Measurements from ENCODE around the gene TRPC4AP.
A peak's percentile ranks its signal among the peaks of the same experiment; 100 is the strongest.

The TRPC4AP gene

DNA sequence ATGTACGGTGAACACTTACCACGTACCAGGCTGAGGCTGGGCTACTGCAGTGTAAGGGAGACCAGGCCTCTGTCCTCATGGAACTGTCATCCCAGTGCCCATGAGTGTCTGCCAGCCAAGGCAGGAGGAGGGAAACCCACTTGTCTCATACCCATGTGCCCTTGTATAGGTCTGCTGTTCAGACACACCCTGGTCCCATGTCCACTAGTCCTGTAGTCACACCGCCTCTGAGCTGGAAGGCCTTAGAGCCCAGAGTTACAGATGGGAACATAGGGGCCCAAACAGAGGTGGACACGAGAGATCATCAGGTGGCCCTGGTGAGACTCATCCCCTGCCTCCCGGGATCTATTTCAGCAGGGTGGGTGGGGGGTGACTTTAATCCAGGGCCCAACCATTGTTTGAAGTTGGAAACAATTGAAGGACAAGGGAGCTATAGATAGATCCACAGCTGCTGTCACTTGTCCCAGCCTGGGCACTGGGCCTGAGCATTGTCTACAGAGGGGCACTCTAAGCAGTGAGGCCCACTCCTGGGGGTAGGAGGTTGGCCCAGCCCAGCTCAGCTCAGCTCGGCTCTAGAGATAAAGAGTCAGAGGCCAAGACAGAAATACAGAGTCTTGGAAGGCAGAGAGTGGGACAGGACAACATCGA lies 122.3 kb downstream of the TRPC4AP start:
- no peak for DNase-seq (ENCODE audit: low read depth)
- no peak for TF ChIP-seq CTCF (IDR thresholded peaks at IDR 0.05; ENCODE audit: insufficient read depth, low read depth, low read length, missing control alignments)
- no peak overlapping the region for H3K4me3 ChIP-seq (ENCODE audit: low read length)

GRCh38 chr20:34968042-34968775 lies 124.4 kb downstream of the TRPC4AP start:
- TF ChIP-seq CTCF (IDR thresholded peaks at IDR 0.05; ENCODE audit: insufficient read depth, low read depth, low read length, missing control alignments): no peak
- peak; percentile 47 for DNase-seq (ENCODE audit: low read depth)

GRCh38 chr20:34967421-34967820 lies 125.2 kb downstream of the TRPC4AP start:
- no peak for DNase-seq (ENCODE audit: low read depth)
- no peak for TF ChIP-seq CTCF (IDR thresholded peaks at IDR 0.05; ENCODE audit: insufficient read depth, low read depth, low read length, missing control alignments)
- no peak overlapping the region for H3K4me3 ChIP-seq (ENCODE audit: low read length)

More at GRCh38 chr20:34968042-34968775, 124.4 kb downstream of the TRPC4AP start:
- H3K4me3 ChIP-seq (ENCODE audit: low read length): no peak overlapping the region

DNA sequence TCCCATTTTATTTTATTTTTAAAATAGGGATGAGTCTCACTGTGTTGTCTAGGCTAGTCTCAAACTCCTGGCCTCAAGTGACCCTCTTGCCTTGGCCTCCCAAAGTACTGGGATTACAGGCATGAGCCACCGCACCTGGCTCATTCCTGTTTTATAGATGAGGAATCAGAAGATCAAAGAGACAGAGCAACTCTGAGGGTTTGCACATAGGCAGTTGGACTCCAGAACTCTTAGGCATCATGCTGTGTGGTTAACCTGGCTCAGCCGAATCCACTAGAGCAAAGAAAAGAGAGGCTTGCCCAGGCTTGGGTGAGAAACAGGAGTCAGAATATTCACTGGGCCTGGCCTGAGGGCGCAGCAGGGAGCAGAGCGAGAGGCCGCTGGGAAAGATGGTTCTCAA lies 127.6 kb downstream of the TRPC4AP start:
- DNase-seq (ENCODE audit: low read depth): no peak
- no peak for TF ChIP-seq CTCF (IDR thresholded peaks at IDR 0.05; ENCODE audit: insufficient read depth, low read depth, low read length, missing control alignments)

GRCh38 chr20:34964486-34964885 lies 128.1 kb downstream of the TRPC4AP start:
- no peak for TF ChIP-seq CTCF (IDR thresholded peaks at IDR 0.05; ENCODE audit: insufficient read depth, low read depth, low read length, missing control alignments)
- DNase-seq (ENCODE audit: low read depth): no peak
- no peak overlapping the region for H3K4me3 ChIP-seq (ENCODE audit: low read length)

More for the DNA sequence above, 127.6 kb downstream of the TRPC4AP start:
- no peak overlapping the region for H3K4me3 ChIP-seq (ENCODE audit: low read length)

DNA sequence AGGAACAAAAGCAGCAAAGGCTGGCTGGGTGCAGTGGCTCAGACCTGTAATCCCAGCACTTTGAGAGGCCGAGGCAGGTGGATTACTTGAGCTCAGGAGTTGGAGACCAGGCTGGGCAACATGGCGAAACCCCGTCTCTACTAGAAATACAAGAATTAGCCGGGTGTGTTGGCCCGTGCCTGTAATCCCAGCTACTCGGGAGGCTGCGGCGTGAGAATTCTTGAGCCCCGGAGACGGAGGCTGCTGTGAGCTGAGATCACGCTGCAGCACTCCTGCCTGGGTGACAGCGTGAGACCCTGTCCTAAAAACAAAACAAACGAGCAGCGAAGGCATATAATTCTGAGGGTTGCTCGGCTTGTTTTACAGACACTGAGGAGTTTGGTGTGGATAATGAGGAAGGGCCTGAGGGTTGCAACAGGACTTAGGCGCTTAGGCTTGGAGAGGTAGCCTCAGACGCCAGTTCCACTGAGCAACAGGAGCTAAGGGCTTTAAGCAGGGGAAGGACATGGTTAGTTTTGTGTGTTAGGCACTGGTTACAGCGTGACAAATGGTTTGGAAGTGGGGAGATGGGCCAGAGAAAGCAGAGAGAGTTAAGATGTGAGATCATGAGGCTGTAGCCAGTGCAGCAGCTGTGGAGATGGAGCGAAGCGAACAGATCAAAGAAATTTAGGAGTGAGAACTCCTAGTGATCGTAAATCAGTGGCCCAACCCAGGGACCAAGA lies 135.7 kb downstream of the TRPC4AP start:
- TF ChIP-seq CTCF (IDR thresholded peaks at IDR 0.05; ENCODE audit: insufficient read depth, low read depth, low read length, missing control alignments): no peak
- H3K4me3 ChIP-seq (ENCODE audit: low read length): no peak overlapping the region
- no peak for DNase-seq (ENCODE audit: low read depth)
